Bronchial epithelial cell (primary cell): ENCODE measurements around the gene CRACR2A. TPM values are rescaled to one million over a fixed set of nuclear protein-coding genes. Genes with fewer than 3 reads are reported as not detected.

ENCODE experiments used
- DNase-seq: peaks from one replicate; pipeline ENCODE4 v3.0.0-alpha.2; 2010; ENCODE audit warnings: low read depth
- FAIRE-seq: peaks from 2 replicates; lab custom pipeline; 2011; peaks lifted over from hg19 to GRCh38; lab: Jason Lieb, UNC
- H3K27me3 ChIP-seq: 2 replicates; pipeline ENCODE4 v1.5.1; 2011; ENCODE audit warnings: low read length; ENCODE audit not compliant: control insufficient read depth, insufficient read depth
- H3K36me3 ChIP-seq: 2 replicates; pipeline ENCODE4 v1.5.1; 2011; ENCODE audit warnings: low read length; ENCODE audit not compliant: control insufficient read depth, insufficient read depth
- H3K4me3 ChIP-seq: 2 replicates; pipeline ENCODE4 v1.5.1; 2011; ENCODE audit warnings: mild to moderate bottlenecking, low read depth, low read length, control low read depth
- total RNA-seq: library from RNA; depleted of rRNA; stranded (reverse); fragments of >200 nt; gene quantifications from 2 replicates; pipeline ENCODE4 v1.2.1, GENCODE V29; 2014
- TF ChIP-seq, protein P1 (sequence below): IDR thresholded peaks from 2 replicates; pipeline ENCODE4 v1.5.1; 2011; ENCODE audit warnings: mild to moderate bottlenecking, moderate library complexity, low read length, control low read depth, inconsistent platforms; ENCODE audit not compliant: insufficient read depth, severe bottlenecking

Gene CRACR2A
- total RNA-seq, 1 donor from 2014 or later = 1.1 TPM

DNA sequence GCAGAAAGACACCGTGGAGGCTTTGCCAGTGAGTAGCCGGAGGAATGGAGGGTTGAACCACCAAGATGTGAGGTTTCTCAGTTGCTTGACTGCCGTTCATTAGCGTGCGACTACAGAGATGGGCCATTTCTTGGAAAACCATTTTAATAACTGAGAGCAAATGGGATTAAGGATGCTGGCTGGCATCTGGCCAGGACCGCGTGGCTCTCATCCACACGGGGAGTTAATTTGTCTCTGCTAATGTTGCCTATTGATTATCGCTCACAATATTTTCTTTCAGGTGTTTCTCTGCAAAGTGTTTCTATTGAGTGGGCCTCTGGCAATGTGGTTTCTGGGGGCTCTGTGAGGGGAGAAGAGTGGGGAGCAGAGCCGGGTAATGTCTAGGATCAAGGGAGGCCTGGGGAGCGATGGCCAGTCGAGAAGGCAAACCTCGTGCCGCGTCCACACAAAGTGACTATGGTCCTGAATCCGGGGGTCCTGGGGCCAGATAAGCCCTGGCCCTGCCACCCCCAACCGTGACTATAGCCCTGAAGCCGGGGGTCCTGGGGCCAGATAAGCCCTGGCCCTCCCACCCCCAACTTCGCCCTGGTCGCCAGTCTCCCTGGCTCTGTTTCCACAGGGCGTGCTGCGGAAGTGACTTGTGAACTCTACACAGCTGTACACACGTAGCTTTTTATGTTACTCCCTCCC is 151.3 kb downstream of the CRACR2A start:
- FAIRE-seq (no peak), DNase-seq (no peak)
- Histone ChIP-seq H3K27me3 (peaks cover 7% of the 10 kb centered on the region), H3K4me3 (no peak overlapping the region), H3K36me3 (no peaks in the 10 kb centered on the region)
- TF ChIP-seq, protein P1, sequence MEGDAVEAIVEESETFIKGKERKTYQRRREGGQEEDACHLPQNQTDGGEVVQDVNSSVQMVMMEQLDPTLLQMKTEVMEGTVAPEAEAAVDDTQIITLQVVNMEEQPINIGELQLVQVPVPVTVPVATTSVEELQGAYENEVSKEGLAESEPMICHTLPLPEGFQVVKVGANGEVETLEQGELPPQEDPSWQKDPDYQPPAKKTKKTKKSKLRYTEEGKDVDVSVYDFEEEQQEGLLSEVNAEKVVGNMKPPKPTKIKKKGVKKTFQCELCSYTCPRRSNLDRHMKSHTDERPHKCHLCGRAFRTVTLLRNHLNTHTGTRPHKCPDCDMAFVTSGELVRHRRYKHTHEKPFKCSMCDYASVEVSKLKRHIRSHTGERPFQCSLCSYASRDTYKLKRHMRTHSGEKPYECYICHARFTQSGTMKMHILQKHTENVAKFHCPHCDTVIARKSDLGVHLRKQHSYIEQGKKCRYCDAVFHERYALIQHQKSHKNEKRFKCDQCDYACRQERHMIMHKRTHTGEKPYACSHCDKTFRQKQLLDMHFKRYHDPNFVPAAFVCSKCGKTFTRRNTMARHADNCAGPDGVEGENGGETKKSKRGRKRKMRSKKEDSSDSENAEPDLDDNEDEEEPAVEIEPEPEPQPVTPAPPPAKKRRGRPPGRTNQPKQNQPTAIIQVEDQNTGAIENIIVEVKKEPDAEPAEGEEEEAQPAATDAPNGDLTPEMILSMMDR = no peak

DNA sequence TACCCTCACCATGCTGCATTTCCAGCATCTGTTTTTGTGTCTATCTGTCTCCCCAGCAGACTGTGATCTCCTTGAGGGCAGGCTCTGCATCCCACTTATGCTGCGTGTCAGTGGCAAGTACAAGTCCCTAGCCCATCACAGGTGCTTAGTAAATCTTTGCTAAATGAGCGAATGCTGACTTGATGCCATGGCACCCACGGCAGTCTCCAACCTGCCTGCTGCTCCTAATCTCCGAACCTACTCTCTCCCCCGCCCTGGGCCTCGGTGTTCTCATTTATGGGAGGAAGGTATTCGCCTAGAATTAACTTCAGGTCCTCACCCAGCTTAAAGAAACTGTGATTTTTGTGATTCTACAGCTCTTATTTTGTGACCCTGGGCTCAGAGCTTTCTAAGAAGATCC is 152.0 kb downstream of the CRACR2A start:
- TF ChIP-seq, protein P1 = no peak
- no peak for FAIRE-seq
- no peaks in the 10 kb centered on the region for H3K36me3 ChIP-seq
- no peak for DNase-seq
- H3K27me3 ChIP-seq = peaks cover 7% of the 10 kb centered on the region
- H3K4me3 ChIP-seq = no peak overlapping the region

DNA sequence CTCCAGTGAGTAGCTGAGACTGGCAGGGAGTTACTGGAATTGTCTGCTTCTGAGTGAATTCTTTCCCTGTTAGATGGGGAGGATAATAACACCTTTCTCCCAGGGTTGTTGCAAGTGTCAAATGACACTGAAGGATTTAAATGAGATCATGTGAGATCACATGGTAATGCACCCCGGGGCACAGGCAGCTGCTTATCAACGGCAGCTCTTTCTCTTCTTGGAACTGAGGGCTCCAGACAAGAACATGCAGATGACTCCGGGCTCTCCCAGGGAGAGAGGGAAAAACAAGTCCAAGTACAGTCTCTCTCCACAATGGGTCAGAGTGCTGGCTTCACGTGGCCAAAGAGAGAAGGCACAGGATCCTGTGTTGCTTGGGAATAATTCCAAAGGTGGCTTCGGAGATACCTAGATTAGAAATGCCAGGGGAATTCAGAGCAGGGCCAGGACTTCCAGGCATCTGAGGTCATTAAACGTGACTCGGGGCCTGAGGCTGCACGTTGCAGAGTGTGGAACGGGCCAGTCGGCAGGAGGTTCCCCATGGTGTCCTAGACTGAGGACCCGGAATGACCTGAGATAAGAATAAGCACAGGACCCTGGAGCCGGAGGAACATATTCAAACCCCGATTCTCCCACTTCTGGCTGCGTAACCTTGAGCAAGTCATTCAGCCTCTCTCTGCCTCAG is 152.7 kb downstream of the CRACR2A start:
- DNase-seq (no peak), FAIRE-seq (no peak)
- peaks cover 7% of the 10 kb centered on the region for H3K27me3 ChIP-seq
- no peaks in the 10 kb centered on the region for H3K36me3 ChIP-seq
- TF ChIP-seq, protein P1 = no peak
- no peak overlapping the region for H3K4me3 ChIP-seq

DNA sequence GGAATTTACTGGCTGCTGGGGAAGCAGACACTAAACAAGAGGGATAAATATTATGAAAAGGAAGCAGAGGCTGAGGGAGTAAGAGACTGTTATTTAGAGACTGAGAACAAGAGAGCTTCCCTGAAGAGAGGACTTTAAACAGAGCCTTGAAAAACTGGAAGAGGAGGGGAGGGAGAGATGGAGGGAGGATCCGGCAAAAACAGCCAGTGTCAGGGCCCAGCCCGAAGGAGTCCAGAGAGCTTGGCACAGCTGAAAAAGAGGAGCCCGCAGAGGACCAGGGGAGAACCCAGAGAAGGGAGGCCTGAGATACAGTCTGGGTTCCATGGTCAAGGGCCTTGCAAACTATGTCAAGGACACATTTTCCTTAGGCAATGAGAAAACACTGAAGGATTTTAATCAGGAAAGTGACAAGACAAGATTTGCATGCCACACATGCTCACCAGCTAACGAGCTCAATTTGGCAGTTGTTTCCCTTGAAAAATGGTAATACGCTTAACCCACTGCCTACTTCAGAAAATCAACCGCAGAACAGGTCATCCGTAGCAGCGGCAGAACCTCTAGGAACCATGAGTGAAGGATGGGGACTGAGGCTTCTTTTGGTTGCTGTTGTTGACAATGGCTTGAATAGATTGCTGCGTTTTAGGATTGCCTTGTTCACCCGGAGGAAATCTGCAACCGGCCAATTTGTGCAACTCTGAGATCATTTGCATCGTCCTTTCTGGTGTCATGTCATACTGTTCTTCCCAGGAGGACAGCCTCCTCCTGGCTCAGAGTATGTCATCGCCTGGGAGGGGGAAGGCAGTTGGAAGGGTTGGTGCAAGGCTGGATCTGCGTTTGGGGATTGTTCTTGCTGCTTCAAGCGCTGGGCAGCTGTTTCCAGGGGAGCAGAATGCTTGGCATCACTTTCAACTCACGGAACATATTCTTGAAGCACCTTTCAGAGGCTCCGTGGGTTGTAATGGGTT is 153.7 kb downstream of the CRACR2A start:
- FAIRE-seq (no peak), DNase-seq (no peak)
- H3K36me3 ChIP-seq = no peaks in the 10 kb centered on the region
- H3K27me3 ChIP-seq = peaks cover 2% of the 10 kb centered on the region
- TF ChIP-seq, protein P1 = no peak
- H3K4me3 ChIP-seq = no peak overlapping the region

DNA sequence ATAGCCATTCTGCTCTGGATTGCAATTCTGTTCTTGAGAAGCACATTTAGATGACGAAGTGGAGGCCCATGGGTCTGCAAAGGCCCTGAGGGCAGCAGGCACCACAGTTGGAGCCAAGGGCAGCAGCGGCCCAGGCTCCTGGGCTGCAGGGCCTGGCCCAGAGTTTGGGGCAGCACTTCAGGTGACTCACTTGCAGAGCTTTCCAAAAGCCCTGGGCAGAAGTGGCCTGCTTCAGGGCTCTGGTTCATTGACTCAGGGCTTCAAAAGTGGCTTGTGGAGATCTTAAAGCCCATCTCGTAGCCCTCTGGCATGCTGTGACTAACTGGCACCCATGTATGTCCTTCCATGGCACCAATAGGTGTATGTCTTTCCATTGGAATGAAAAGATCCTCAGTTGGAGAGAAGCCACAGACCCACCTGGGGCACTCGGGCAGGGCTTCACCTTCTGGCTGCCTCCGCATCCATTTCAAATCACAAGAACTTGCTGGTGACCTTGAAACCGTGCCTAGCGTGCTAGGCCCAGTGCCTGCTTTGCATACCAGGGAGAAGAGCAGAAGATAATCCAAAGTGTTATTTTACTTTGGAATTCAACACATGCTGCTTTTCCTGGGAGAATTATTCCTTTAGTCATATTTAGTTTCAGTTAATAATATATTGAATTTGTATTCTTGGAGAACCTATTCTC is 155.2 kb downstream of the CRACR2A start:
- no peak for FAIRE-seq
- H3K36me3 ChIP-seq = no peaks in the 10 kb centered on the region
- H3K27me3 ChIP-seq = peaks cover 2% of the 10 kb centered on the region
- DNase-seq = no peak
- no peak overlapping the region for H3K4me3 ChIP-seq
- TF ChIP-seq, protein P1 = no peak
